HepG2 (cell line): Measurements from ENCODE around the gene SCN8A.

Experiments used
- EZH2 ChIP-seq: conservative IDR thresholded peaks from 2 replicates; pipeline ENCODE4 v1.6.1; 2012; ENCODE audit warnings: mild to moderate bottlenecking, low read depth, low read length, moderate library complexity
- POLR2AphosphoS5 ChIP-seq: IDR thresholded peaks from 2 replicates; pipeline ENCODE4 v1.6.1; 2012; ENCODE audit warnings: low read depth, low read length
- ZNF136 ChIP-seq: sonication (generic); formaldehyde crosslinking; IDR thresholded peaks from 2 replicates; pipeline ENCODE4 v1.8.1; 2022; ENCODE audit warnings: low read depth, mild to moderate bottlenecking, moderate library complexity, missing genetic modification reagents
- ZNF451 ChIP-seq: sonication (generic); formaldehyde crosslinking; IDR thresholded peaks from 2 replicates; pipeline ENCODE4 v1.5.0; 2020; ENCODE audit warnings: mild to moderate bottlenecking, missing genetic modification reagents
- TF ChIP-seq, protein P1 (sequence below): sonication (generic); formaldehyde crosslinking; IDR thresholded peaks from 2 replicates; pipeline ENCODE4 v1.5.0; 2020; ENCODE audit warnings: mild to moderate bottlenecking, missing genetic modification reagents, moderate library complexity
- TF ChIP-seq, protein P2 (sequence below): IDR thresholded peaks from 2 replicates; pipeline ENCODE4 v1.6.1; 2016; ENCODE audit warnings: control low read depth
- TF ChIP-seq, protein P3 (sequence below): sonication (generic); formaldehyde crosslinking; IDR thresholded peaks from 2 replicates; pipeline ENCODE4 v1.8.0; 2022; ENCODE audit warnings: low read depth, missing genetic modification reagents
- TF ChIP-seq, protein P4 (sequence below): sonication (generic); formaldehyde crosslinking; IDR thresholded peaks from 2 replicates; pipeline ENCODE4 v1.8.0; 2022; ENCODE audit warnings: mild to moderate bottlenecking, missing genetic modification reagents

DNA sequence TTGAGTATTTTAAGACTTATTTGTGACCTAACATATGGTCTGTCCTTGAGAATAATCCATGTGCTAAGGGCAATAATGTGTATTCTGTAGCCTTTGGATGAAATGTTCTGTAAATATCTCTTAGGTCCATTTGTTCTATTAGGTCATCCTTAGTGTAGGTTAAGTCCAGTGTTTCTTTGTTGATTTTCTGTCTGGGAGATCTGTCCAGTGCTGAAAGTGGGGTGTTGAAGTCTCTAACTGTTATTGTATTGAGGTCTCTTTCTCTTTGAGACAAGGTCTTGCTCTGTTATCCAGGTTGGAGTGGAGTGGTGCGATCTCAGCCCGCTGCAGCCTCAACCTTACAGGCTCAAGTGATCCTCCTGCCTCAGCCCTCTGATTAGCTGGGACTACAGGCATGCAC is 149.5 kb downstream of the SCN8A start:
- TF ChIP-seq, protein P1, sequence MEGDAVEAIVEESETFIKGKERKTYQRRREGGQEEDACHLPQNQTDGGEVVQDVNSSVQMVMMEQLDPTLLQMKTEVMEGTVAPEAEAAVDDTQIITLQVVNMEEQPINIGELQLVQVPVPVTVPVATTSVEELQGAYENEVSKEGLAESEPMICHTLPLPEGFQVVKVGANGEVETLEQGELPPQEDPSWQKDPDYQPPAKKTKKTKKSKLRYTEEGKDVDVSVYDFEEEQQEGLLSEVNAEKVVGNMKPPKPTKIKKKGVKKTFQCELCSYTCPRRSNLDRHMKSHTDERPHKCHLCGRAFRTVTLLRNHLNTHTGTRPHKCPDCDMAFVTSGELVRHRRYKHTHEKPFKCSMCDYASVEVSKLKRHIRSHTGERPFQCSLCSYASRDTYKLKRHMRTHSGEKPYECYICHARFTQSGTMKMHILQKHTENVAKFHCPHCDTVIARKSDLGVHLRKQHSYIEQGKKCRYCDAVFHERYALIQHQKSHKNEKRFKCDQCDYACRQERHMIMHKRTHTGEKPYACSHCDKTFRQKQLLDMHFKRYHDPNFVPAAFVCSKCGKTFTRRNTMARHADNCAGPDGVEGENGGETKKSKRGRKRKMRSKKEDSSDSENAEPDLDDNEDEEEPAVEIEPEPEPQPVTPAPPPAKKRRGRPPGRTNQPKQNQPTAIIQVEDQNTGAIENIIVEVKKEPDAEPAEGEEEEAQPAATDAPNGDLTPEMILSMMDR (CRISPR knock-in tag): no peak
- no peak for TF ChIP-seq EZH2
- TF ChIP-seq, protein P2, sequence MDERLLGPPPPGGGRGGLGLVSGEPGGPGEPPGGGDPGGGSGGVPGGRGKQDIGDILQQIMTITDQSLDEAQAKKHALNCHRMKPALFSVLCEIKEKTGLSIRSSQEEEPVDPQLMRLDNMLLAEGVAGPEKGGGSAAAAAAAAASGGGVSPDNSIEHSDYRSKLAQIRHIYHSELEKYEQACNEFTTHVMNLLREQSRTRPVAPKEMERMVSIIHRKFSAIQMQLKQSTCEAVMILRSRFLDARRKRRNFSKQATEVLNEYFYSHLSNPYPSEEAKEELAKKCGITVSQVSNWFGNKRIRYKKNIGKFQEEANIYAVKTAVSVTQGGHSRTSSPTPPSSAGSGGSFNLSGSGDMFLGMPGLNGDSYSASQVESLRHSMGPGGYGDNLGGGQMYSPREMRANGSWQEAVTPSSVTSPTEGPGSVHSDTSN: no peak
- no peak for TF ChIP-seq ZNF451 (CRISPR knock-in tag)
- no peak for TF ChIP-seq POLR2AphosphoS5
- TF ChIP-seq, protein P3, sequence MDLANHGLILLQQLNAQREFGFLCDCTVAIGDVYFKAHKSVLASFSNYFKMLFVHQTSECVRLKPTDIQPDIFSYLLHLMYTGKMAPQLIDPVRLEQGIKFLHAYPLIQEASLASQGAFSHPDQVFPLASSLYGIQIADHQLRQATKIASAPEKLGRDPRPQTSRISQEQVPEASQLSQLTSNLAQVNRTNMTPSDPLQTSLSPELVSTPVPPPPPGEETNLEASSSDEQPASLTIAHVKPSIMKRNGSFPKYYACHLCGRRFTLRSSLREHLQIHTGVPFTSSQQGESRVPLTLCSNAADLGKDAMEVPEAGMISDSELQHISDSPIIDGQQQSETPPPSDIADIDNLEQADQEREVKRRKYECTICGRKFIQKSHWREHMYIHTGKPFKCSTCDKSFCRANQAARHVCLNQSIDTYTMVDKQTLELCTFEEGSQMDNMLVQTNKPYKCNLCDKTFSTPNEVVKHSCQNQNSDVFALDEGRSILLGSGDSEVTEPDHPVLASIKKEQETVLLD (CRISPR knock-in tag): no peak
- TF ChIP-seq ZNF136 (CRISPR knock-in tag): no peak
- TF ChIP-seq, protein P4, sequence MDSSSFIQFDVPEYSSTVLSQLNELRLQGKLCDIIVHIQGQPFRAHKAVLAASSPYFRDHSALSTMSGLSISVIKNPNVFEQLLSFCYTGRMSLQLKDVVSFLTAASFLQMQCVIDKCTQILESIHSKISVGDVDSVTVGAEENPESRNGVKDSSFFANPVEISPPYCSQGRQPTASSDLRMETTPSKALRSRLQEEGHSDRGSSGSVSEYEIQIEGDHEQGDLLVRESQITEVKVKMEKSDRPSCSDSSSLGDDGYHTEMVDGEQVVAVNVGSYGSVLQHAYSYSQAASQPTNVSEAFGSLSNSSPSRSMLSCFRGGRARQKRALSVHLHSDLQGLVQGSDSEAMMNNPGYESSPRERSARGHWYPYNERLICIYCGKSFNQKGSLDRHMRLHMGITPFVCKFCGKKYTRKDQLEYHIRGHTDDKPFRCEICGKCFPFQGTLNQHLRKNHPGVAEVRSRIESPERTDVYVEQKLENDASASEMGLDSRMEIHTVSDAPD: no peak
